ENCODE data around the gene ZMIZ1. TPM values are rescaled to one million over a fixed set of nuclear protein-coding genes. Genes with fewer than 3 reads are reported as not detected.

ZMIZ1 gene
- total RNA-seq, 5 donors from 2014 or later (not counting 1 experiment from before 2014, with no cell fraction given), result 16.8 to 27.1 (median 21.2) TPM

DNA sequence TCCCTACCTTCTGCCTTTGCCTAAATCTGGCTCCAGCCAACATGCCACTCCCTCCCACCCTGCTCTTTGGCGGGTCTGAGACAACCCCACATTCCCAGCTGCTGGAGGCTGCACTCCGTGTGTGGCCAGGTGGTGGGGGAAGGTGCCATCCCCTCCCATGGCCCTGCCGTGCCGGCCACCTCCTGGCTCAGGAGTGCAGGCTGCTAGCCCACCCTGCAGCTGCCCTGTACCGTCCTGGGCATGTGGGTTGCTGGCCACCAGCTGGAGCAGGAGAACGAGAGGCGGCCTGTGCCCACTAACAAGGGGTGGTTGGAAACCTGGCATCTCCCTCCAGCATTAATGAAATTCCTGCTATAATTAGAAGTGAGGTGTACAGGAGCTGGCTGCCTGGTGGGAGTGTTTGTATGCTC is 97.6 kb downstream of the ZMIZ1 start:
- Mint-ChIP-seq H3K27me3 (no peaks in the 10 kb centered on the region), H3K36me3 (peaks cover 4% of the 10 kb centered on the region), H3K9me3 (no peaks in the 10 kb centered on the region), H3K27ac (no peak overlapping the region), H3K4me1 (no peaks in the 10 kb centered on the region), H3K4me3 (no peak overlapping the region)
- no peaks in the 10 kb centered on the region for H3K27me3 ChIP-seq (replicated peaks in 1 of 2; ENCODE audit: control insufficient read depth in 2 of 2, extremely low read depth in 1 of 2, insufficient read depth in 2 of 2, low read length in 1 of 2)
- no peaks in the 10 kb centered on the region for H3K9me3 ChIP-seq
- ATAC-seq (replicated peaks in 1 of 4) (no peak), DNase-seq (no peak)
- WGBS (ENCODE audit: insufficient coverage), result 93% methylated on average over 2 of the region's 7 CpGs
- H3K4me1 ChIP-seq (ENCODE audit: control insufficient read depth in 1 of 2, extremely low read depth in 1 of 2, insufficient read depth in 2 of 2, low read length in 2 of 2), result no peaks in the 10 kb centered on the region
- CTCF ChIA-PET, result no interaction called here
- POLR2A ChIA-PET, result no interaction called here
- peaks cover 0 to 13% of the 10 kb centered on the region in 2 donors for H3K36me3 ChIP-seq (ENCODE audit: control insufficient read depth in 2 of 2, extremely low read depth in 1 of 2, insufficient read depth in 1 of 2, low read length in 1 of 2)
- H3K27ac ChIP-seq (ENCODE audit: low read length), result no peak overlapping the region
- no peak overlapping the region for H3K4me3 ChIP-seq (ENCODE audit: control insufficient read depth in 1 of 2, extremely low read depth in 1 of 2, low read length in 1 of 2)

DNA sequence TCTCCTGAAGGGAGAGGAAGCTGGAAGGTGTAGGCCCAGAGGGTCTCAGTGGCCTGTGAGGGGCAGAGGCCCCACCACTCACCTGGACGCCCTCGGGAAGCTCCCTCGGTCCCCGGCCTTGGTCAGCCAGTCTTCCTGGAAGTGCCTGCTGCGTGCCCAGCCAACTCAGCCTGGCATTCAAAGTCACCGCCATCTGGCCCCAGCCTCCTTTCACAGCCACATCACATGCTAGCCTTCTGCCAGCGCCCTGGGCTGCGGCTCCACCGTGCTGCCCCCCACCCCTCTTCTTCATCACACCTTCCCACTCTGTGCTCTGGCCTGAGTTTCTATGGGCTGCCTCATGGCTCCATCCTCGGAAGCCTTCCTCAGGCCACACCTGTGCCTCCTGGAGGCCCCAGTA is 98.0 kb downstream of the ZMIZ1 start:
- Histone ChIP-seq H3K4me3 (ENCODE audit: control insufficient read depth in 1 of 2, extremely low read depth in 1 of 2, low read length in 1 of 2) (no peak overlapping the region), H3K9me3 (no peaks in the 10 kb centered on the region), H3K27me3 (replicated peaks in 1 of 2; ENCODE audit: control insufficient read depth in 2 of 2, extremely low read depth in 1 of 2, insufficient read depth in 2 of 2, low read length in 1 of 2) (no peaks in the 10 kb centered on the region), H3K27ac (ENCODE audit: low read length) (no peak overlapping the region), H3K4me1 (ENCODE audit: control insufficient read depth in 1 of 2, extremely low read depth in 1 of 2, insufficient read depth in 2 of 2, low read length in 2 of 2) (no peaks in the 10 kb centered on the region), H3K36me3 (ENCODE audit: control insufficient read depth in 2 of 2, extremely low read depth in 1 of 2, insufficient read depth in 1 of 2, low read length in 1 of 2) (peaks cover 0 to 17% of the 10 kb centered on the region in 2 donors)
- H3K4me1 Mint-ChIP-seq, result no peaks in the 10 kb centered on the region
- DNase-seq (no peak), ATAC-seq (replicated peaks in 1 of 4) (no peak)
- no peak overlapping the region for H3K27ac Mint-ChIP-seq
- 90% methylated on average over 10 of the region's 10 CpGs for WGBS (ENCODE audit: insufficient coverage)
- no peak overlapping the region for H3K4me3 Mint-ChIP-seq
- no peaks in the 10 kb centered on the region for H3K9me3 Mint-ChIP-seq
- peaks cover 4% of the 10 kb centered on the region for H3K36me3 Mint-ChIP-seq
- CTCF ChIA-PET, result no interaction called here
- POLR2A ChIA-PET, result no interaction called here
- no peaks in the 10 kb centered on the region for H3K27me3 Mint-ChIP-seq

GRCh38 chr10:79167537-79167936 is 98.8 kb downstream of the ZMIZ1 start:
- H3K27ac Mint-ChIP-seq, result no peak overlapping the region
- no peaks in the 10 kb centered on the region for H3K9me3 ChIP-seq
- peaks cover 0 to 19% of the 10 kb centered on the region in 2 donors for H3K36me3 ChIP-seq (ENCODE audit: control insufficient read depth in 2 of 2, extremely low read depth in 1 of 2, insufficient read depth in 1 of 2, low read length in 1 of 2)
- no peaks in the 10 kb centered on the region for H3K4me1 ChIP-seq (ENCODE audit: control insufficient read depth in 1 of 2, extremely low read depth in 1 of 2, insufficient read depth in 2 of 2, low read length in 2 of 2)
- no peaks in the 10 kb centered on the region for H3K27me3 Mint-ChIP-seq
- H3K36me3 Mint-ChIP-seq, result peaks cover 4% of the 10 kb centered on the region
- DNase-seq (no peak), ATAC-seq (replicated peaks in 1 of 4) (no peak)
- POLR2A ChIA-PET, result no interaction called here
- no peak overlapping the region for H3K27ac ChIP-seq (ENCODE audit: low read length)
- CTCF ChIA-PET, result no interaction called here
- no peak overlapping the region for H3K4me3 ChIP-seq (ENCODE audit: control insufficient read depth in 1 of 2, extremely low read depth in 1 of 2, low read length in 1 of 2)
- no peaks in the 10 kb centered on the region for H3K9me3 Mint-ChIP-seq
- no peaks in the 10 kb centered on the region for H3K4me1 Mint-ChIP-seq
- H3K27me3 ChIP-seq (replicated peaks in 1 of 2; ENCODE audit: control insufficient read depth in 2 of 2, extremely low read depth in 1 of 2, insufficient read depth in 2 of 2, low read length in 1 of 2), result no peaks in the 10 kb centered on the region
- H3K4me3 Mint-ChIP-seq, result no peak overlapping the region
- WGBS (ENCODE audit: insufficient coverage), result 77% methylated on average over 5 of the region's 8 CpGs

GRCh38 chr10:79168210-79168609 is 99.4 kb downstream of the ZMIZ1 start:
- Histone ChIP-seq H3K4me3 (ENCODE audit: control insufficient read depth in 1 of 2, extremely low read depth in 1 of 2, low read length in 1 of 2) (no peak overlapping the region), H3K27ac (ENCODE audit: low read length) (no peak overlapping the region), H3K9me3 (no peaks in the 10 kb centered on the region), H3K27me3 (replicated peaks in 1 of 2; ENCODE audit: control insufficient read depth in 2 of 2, extremely low read depth in 1 of 2, insufficient read depth in 2 of 2, low read length in 1 of 2) (no peaks in the 10 kb centered on the region), H3K36me3 (ENCODE audit: control insufficient read depth in 2 of 2, extremely low read depth in 1 of 2, insufficient read depth in 1 of 2, low read length in 1 of 2) (peaks cover 0 to 19% of the 10 kb centered on the region in 2 donors), H3K4me1 (ENCODE audit: control insufficient read depth in 1 of 2, extremely low read depth in 1 of 2, insufficient read depth in 2 of 2, low read length in 2 of 2) (no peaks in the 10 kb centered on the region)
- CTCF ChIA-PET, result no interaction called here
- H3K9me3 Mint-ChIP-seq, result no peaks in the 10 kb centered on the region
- POLR2A ChIA-PET, result no interaction called here
- no peaks in the 10 kb centered on the region for H3K27me3 Mint-ChIP-seq
- no peak overlapping the region for H3K4me3 Mint-ChIP-seq
- no peak overlapping the region for H3K27ac Mint-ChIP-seq
- no peaks in the 10 kb centered on the region for H3K4me1 Mint-ChIP-seq
- H3K36me3 Mint-ChIP-seq, result peaks cover 4% of the 10 kb centered on the region
- ATAC-seq (replicated peaks in 1 of 4) (no peak), DNase-seq (no peak)
- whole genome bisulfite sequencing (ENCODE audit: insufficient coverage), result 98% methylated on average over 4 of the region's 5 CpGs

GRCh38 chr10:79170226-79170752 is 101.5 kb downstream of the ZMIZ1 start:
- DNase-seq, result no peak
- WGBS (ENCODE audit: insufficient coverage), result 93% methylated on average over 3 of the region's 4 CpGs
- CTCF ChIA-PET, result no interaction called here

GRCh38 chr10:79170993-79171392 is 102.2 kb downstream of the ZMIZ1 start:
- ATAC-seq (replicated peaks in 1 of 4) (no peak), DNase-seq (no peak)
- Histone ChIP-seq H3K27ac (ENCODE audit: low read length) (no peak overlapping the region), H3K27me3 (replicated peaks in 1 of 2; ENCODE audit: control insufficient read depth in 2 of 2, extremely low read depth in 1 of 2, insufficient read depth in 2 of 2, low read length in 1 of 2) (no peaks in the 10 kb centered on the region), H3K9me3 (no peaks in the 10 kb centered on the region), H3K36me3 (ENCODE audit: control insufficient read depth in 2 of 2, extremely low read depth in 1 of 2, insufficient read depth in 1 of 2, low read length in 1 of 2) (peaks cover 0 to 22% of the 10 kb centered on the region in 2 donors), H3K4me1 (ENCODE audit: control insufficient read depth in 1 of 2, extremely low read depth in 1 of 2, insufficient read depth in 2 of 2, low read length in 2 of 2) (no peaks in the 10 kb centered on the region), H3K4me3 (ENCODE audit: control insufficient read depth in 1 of 2, extremely low read depth in 1 of 2, low read length in 1 of 2) (no peak overlapping the region)
- no peaks in the 10 kb centered on the region for H3K27me3 Mint-ChIP-seq
- POLR2A ChIA-PET, result no interaction called here
- no peak overlapping the region for H3K4me3 Mint-ChIP-seq
- WGBS (ENCODE audit: insufficient coverage), result 80% methylated on average over 4 of the region's 9 CpGs
- peaks cover 0 to 2% (median 0%) of the 10 kb centered on the region in 3 donors for H3K4me1 Mint-ChIP-seq
- CTCF ChIA-PET, result interaction anchor here in 1 of 2 donors (0.6 kb wide), 1 partner anchor 1124 kb away, joined by 3 read pairs; no protein-coding TSS in a partner anchor
- no peaks in the 10 kb centered on the region for H3K9me3 Mint-ChIP-seq
- H3K27ac Mint-ChIP-seq, result no peak overlapping the region
- H3K36me3 Mint-ChIP-seq, result peaks cover 4% of the 10 kb centered on the region

More at GRCh38 chr10:79170226-79170752, 101.5 kb downstream of the ZMIZ1 start:
- no peak overlapping the region for H3K4me3 ChIP-seq (ENCODE audit: control insufficient read depth in 1 of 2, extremely low read depth in 1 of 2, low read length in 1 of 2)
- H3K4me3 Mint-ChIP-seq, result no peak overlapping the region
- ATAC-seq (replicated peaks in 1 of 4), result no peak
- H3K4me1 ChIP-seq (ENCODE audit: control insufficient read depth in 1 of 2, extremely low read depth in 1 of 2, insufficient read depth in 2 of 2, low read length in 2 of 2), result no peaks in the 10 kb centered on the region
- peaks cover 4% of the 10 kb centered on the region for H3K36me3 Mint-ChIP-seq
- POLR2A ChIA-PET, result no interaction called here
- no peaks in the 10 kb centered on the region for H3K9me3 ChIP-seq
- no peak overlapping the region for H3K27ac Mint-ChIP-seq
- peaks cover 0 to 1% (median 0%) of the 10 kb centered on the region in 3 donors for H3K4me1 Mint-ChIP-seq
- no peaks in the 10 kb centered on the region for H3K27me3 Mint-ChIP-seq
- H3K9me3 Mint-ChIP-seq, result no peaks in the 10 kb centered on the region
- no peak overlapping the region for H3K27ac ChIP-seq (ENCODE audit: low read length)
- peaks cover 0 to 19% of the 10 kb centered on the region in 2 donors for H3K36me3 ChIP-seq (ENCODE audit: control insufficient read depth in 2 of 2, extremely low read depth in 1 of 2, insufficient read depth in 1 of 2, low read length in 1 of 2)
- H3K27me3 ChIP-seq (replicated peaks in 1 of 2; ENCODE audit: control insufficient read depth in 2 of 2, extremely low read depth in 1 of 2, insufficient read depth in 2 of 2, low read length in 1 of 2), result no peaks in the 10 kb centered on the region

DNA sequence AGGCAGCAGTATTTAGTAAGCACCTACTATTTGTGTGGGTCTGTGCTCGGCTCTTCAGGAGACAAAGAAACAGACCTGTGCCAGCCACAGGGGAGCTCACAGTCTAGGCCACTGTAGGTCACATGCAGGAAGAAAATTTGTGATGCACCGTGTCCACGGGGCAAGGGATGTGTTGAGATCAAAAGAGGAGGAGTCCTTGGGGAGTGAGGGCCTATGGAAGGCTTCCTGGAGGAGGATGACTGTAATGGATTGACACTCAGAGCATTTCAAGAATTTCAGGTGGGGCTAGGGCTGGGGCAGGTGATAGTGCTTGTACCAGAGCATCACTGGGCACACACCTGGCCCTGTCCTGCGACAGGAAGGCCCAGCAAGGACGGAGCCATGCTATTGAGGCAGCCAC is 102.7 kb downstream of the ZMIZ1 start:
- ATAC-seq (replicated peaks in 1 of 4), result no peak
- Mint-ChIP-seq H3K27ac (no peak overlapping the region), H3K9me3 (no peaks in the 10 kb centered on the region), H3K4me1 (peaks cover 0 to 2% (median 0%) of the 10 kb centered on the region in 3 donors), H3K36me3 (peaks cover 4% of the 10 kb centered on the region), H3K4me3 (no peak overlapping the region), H3K27me3 (no peaks in the 10 kb centered on the region)
- Histone ChIP-seq H3K27me3 (replicated peaks in 1 of 2; ENCODE audit: control insufficient read depth in 2 of 2, extremely low read depth in 1 of 2, insufficient read depth in 2 of 2, low read length in 1 of 2) (no peaks in the 10 kb centered on the region), H3K4me3 (ENCODE audit: control insufficient read depth in 1 of 2, extremely low read depth in 1 of 2, low read length in 1 of 2) (no peak overlapping the region), H3K27ac (ENCODE audit: low read length) (no peak overlapping the region), H3K36me3 (ENCODE audit: control insufficient read depth in 2 of 2, extremely low read depth in 1 of 2, insufficient read depth in 1 of 2, low read length in 1 of 2) (peaks cover 0 to 17% of the 10 kb centered on the region in 2 donors), H3K9me3 (no peaks in the 10 kb centered on the region), H3K4me1 (ENCODE audit: control insufficient read depth in 1 of 2, extremely low read depth in 1 of 2, insufficient read depth in 2 of 2, low read length in 2 of 2) (no peaks in the 10 kb centered on the region)
- DNase-seq, result no peak
- POLR2A ChIA-PET, result interaction anchor here in 1 of 2 donors (0.6 kb wide), 1 partner anchor 30 kb away, joined by 4 read pairs; no protein-coding TSS in a partner anchor
- whole genome bisulfite sequencing (ENCODE audit: insufficient coverage), result 95% methylated on average over 5 of the region's 5 CpGs
- CTCF ChIA-PET, result no interaction called here

Measured in T-cell (primary cell).